ENCODE data around the gene MAGEA2B.
"Not testable (repeated sequence)": the region's sequence is repeated elsewhere in the genome, so short reads cannot be mapped to it uniquely, and the experiment has no call there.

The MAGEA2B gene

GRCh38 chrX:152735101-152735500 is 20.7 kb downstream of the MAGEA2B start:
- Mint-ChIP-seq H3K4me1 (no peaks in the 10 kb centered on the region), H3K27me3 (no peaks in the 10 kb centered on the region), H3K36me3 (no peaks in the 10 kb centered on the region), H3K27ac (no peak overlapping the region), H3K4me3 (no peak overlapping the region), H3K9me3 (no peaks in the 10 kb centered on the region)
- no peak for DNase-seq
- no peak for ATAC-seq (replicated peaks)

- no peak for ATAC-seq (replicated peaks)
- DNase-seq, result no peak
- no peaks in the 10 kb centered on the region for H3K4me1 Mint-ChIP-seq
Observed at GRCh38 chrX:152735860-152736511, 21.6 kb downstream of the MAGEA2B start.

GRCh38 chrX:152736528-152736927 is 22.1 kb downstream of the MAGEA2B start:
- H3K27ac Mint-ChIP-seq; ATAC-seq (replicated peaks); H3K27me3 Mint-ChIP-seq; H3K9me3 Mint-ChIP-seq; DNase-seq; H3K4me3 Mint-ChIP-seq; H3K36me3 Mint-ChIP-seq; H3K4me1 Mint-ChIP-seq: not testable (repeated sequence)

More at GRCh38 chrX:152735860-152736511, 21.6 kb downstream of the MAGEA2B start:
- Mint-ChIP-seq H3K9me3 (no peaks in the 10 kb centered on the region), H3K27ac (no peak overlapping the region), H3K4me3 (no peak overlapping the region), H3K36me3 (no peaks in the 10 kb centered on the region), H3K27me3 (no peaks in the 10 kb centered on the region)

- H3K4me1 Mint-ChIP-seq, result no peaks in the 10 kb centered on the region
- no peak overlapping the region for H3K27ac Mint-ChIP-seq
- H3K9me3 Mint-ChIP-seq, result no peaks in the 10 kb centered on the region
- H3K36me3 Mint-ChIP-seq, result no peaks in the 10 kb centered on the region
- no peak for DNase-seq
- no peaks in the 10 kb centered on the region for H3K27me3 Mint-ChIP-seq
- no peak overlapping the region for H3K4me3 Mint-ChIP-seq
- no peak for ATAC-seq (replicated peaks)
Observed at GRCh38 chrX:152738560-152738959, 24.1 kb downstream of the MAGEA2B start.

GRCh38 chrX:152753686-152754650 is 39.5 kb downstream of the MAGEA2B start, which contains the start of gene MAGEA2:
Gene MAGEA2, minus strand, starts transcription at chrX:152753842. Its CDS starts 2,479 bp downstream, at chrX:152751363.
- H3K27me3 Mint-ChIP-seq; H3K4me1 Mint-ChIP-seq; H3K4me3 Mint-ChIP-seq; DNase-seq; H3K27ac Mint-ChIP-seq; H3K9me3 Mint-ChIP-seq; H3K36me3 Mint-ChIP-seq; ATAC-seq (replicated peaks): not testable (repeated sequence)

- ATAC-seq (replicated peaks); H3K27ac Mint-ChIP-seq; H3K36me3 Mint-ChIP-seq; DNase-seq; H3K4me3 Mint-ChIP-seq; H3K9me3 Mint-ChIP-seq; H3K4me1 Mint-ChIP-seq; H3K27me3 Mint-ChIP-seq: not testable (repeated sequence)
Observed at GRCh38 chrX:152754871-152755270, 40.4 kb downstream of the MAGEA2B start.

- DNase-seq; H3K4me3 Mint-ChIP-seq; ATAC-seq (replicated peaks); H3K36me3 Mint-ChIP-seq; H3K4me1 Mint-ChIP-seq; H3K27ac Mint-ChIP-seq; H3K9me3 Mint-ChIP-seq; H3K27me3 Mint-ChIP-seq: not testable (repeated sequence)
Observed at GRCh38 chrX:152758918-152759317, 44.5 kb downstream of the MAGEA2B start, which contains the start of gene CSAG3. Gene CSAG3, plus strand, starts transcription at chrX:152759218.

- not testable (repeated sequence) for DNase-seq; H3K4me1 Mint-ChIP-seq; H3K4me3 Mint-ChIP-seq; H3K9me3 Mint-ChIP-seq; H3K36me3 Mint-ChIP-seq; H3K27me3 Mint-ChIP-seq; H3K27ac Mint-ChIP-seq; ATAC-seq (replicated peaks)
Observed at GRCh38 chrX:152759544-152759943, 45.1 kb downstream of the MAGEA2B start.

- not testable (repeated sequence) for ATAC-seq (replicated peaks); H3K27me3 Mint-ChIP-seq; H3K36me3 Mint-ChIP-seq; H3K27ac Mint-ChIP-seq; DNase-seq; H3K4me3 Mint-ChIP-seq; H3K9me3 Mint-ChIP-seq; H3K4me1 Mint-ChIP-seq
Observed at GRCh38 chrX:152761582-152761981, 47.2 kb downstream of the MAGEA2B start.

GRCh38 chrX:152766562-152766961 is 52.1 kb downstream of the MAGEA2B start:
- H3K36me3 Mint-ChIP-seq; H3K27ac Mint-ChIP-seq; H3K9me3 Mint-ChIP-seq; H3K27me3 Mint-ChIP-seq; DNase-seq; ATAC-seq (replicated peaks); H3K4me3 Mint-ChIP-seq; H3K4me1 Mint-ChIP-seq: not testable (repeated sequence)
